PFSK-1 (cell line): ENCODE data around the gene NDOR1.

Source experiments
- FOXP2 ChIP-seq: optimal IDR thresholded peaks from 2 replicates; pipeline ENCODE3; 2011; ENCODE audit warnings: borderline replicate concordance, control low read depth, inconsistent platforms; ENCODE audit not compliant: insufficient read depth; ENCODE audit errors: extremely low read length, extremely low read depth
- POLR2AphosphoS5 ChIP-seq: IDR thresholded peaks from 2 replicates; pipeline ENCODE4 v1.6.1; 2012; ENCODE audit warnings: low read depth, mild to moderate bottlenecking, control low read depth, low read length, moderate library complexity
- SIN3A ChIP-seq: IDR thresholded peaks from 2 replicates; pipeline ENCODE4 v1.6.1; 2012; ENCODE audit warnings: mild to moderate bottlenecking, low read length, moderate library complexity, borderline replicate concordance; ENCODE audit not compliant: insufficient read depth
- TAF1 ChIP-seq: IDR thresholded peaks from 2 replicates; pipeline ENCODE4 v1.6.1; 2012; ENCODE audit warnings: low read length, control low read depth, borderline replicate concordance; ENCODE audit not compliant: insufficient read depth
- TF ChIP-seq, protein P1 (sequence below), 2 experiments: IDR thresholded peaks; 2 replicates each; pipeline versions ENCODE4 v1.6.1 to v1.8.0; 2011 to 2012; ENCODE audit warnings: low read depth in 2 of 2, low read length in 2 of 2, control low read depth in 1 of 2, inconsistent platforms in 1 of 2, mild to moderate bottlenecking in 1 of 2, moderate library complexity in 1 of 2; ENCODE audit not compliant: insufficient read depth in 1 of 2

NDOR1 gene

DNA sequence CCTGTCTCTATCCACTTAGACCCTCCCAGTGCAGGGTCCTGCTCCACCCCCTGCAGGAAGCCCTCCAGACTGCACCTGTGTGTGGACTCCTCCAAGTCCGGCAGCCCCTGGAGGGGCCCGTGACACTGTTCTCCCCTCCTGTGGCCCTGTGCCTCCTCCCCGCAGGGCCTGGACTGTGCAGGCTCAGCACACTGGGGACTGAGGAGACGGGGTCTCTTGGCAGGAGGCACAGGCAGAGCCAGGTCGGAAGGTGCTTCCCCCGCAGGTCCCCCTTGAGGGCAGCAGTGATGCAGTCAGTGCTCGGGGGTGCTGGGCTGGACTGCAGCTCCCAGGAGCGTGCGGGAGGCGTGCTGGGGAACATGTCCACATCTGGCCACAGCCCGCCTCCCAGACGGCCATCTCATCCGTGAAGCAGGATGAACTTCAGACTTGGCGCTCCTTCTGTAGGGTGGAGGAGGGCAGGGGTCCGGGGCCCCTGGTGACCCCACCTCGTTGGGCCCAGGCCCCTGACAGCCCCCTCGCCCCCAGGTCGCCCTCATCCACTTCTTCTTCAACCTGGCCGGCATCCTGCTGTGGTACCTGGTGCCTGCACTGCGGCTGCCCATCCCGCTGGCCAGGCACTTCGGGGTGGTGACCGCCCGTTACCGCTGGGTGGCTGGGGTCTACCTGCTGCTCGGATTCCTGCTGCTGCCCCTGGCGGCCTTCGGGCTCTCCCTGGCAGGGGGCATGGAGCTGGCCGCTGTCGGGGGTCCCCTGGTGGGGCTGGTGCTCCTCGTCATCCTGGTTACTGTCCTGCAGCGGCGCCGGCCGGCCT lies 30.1 kb downstream of the NDOR1 start:
- TF ChIP-seq POLR2AphosphoS5 (no peak), TAF1 (no peak), FOXP2 (no peak), SIN3A (no peak)
- TF ChIP-seq, protein P1, sequence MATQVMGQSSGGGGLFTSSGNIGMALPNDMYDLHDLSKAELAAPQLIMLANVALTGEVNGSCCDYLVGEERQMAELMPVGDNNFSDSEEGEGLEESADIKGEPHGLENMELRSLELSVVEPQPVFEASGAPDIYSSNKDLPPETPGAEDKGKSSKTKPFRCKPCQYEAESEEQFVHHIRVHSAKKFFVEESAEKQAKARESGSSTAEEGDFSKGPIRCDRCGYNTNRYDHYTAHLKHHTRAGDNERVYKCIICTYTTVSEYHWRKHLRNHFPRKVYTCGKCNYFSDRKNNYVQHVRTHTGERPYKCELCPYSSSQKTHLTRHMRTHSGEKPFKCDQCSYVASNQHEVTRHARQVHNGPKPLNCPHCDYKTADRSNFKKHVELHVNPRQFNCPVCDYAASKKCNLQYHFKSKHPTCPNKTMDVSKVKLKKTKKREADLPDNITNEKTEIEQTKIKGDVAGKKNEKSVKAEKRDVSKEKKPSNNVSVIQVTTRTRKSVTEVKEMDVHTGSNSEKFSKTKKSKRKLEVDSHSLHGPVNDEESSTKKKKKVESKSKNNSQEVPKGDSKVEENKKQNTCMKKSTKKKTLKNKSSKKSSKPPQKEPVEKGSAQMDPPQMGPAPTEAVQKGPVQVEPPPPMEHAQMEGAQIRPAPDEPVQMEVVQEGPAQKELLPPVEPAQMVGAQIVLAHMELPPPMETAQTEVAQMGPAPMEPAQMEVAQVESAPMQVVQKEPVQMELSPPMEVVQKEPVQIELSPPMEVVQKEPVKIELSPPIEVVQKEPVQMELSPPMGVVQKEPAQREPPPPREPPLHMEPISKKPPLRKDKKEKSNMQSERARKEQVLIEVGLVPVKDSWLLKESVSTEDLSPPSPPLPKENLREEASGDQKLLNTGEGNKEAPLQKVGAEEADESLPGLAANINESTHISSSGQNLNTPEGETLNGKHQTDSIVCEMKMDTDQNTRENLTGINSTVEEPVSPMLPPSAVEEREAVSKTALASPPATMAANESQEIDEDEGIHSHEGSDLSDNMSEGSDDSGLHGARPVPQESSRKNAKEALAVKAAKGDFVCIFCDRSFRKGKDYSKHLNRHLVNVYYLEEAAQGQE (IDR thresholded peaks at IDR 0.05; ENCODE audit: insufficient read depth in 1 of 2, low read depth in 2 of 2, low read length in 2 of 2) = no peak

DNA sequence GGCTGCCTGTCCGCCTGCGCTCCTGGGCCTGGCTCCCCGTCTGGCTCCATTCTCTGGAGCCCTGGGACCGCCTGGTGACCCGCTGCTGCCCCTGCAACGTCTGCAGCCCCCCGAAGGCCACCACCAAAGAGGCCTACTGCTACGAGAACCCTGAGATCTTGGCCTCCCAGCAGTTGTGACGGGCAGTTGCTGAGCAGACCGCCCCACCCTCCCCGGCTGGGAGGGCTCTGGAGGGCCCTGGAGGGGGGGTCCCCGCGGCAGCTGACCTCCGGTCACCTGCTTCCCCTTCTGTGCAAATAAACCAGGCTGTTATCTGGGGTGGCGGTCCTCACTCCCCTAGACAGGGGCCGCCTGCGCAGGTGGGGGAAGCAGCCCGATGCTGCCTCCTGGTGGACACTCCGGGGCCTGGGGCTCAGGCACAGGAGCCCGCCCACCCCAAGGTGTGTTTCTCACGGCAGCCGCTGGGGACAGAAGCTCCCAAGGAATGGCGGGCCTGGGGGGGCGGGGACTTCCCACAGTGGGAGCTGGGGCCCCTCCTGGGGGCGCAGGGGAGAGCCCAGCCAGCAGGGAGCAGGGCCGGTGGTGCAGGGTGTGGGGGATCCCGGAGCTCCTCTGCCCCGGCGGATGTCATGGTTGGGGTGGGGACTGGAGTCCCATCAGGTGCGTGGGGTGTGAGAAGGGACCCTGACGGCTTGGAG lies 30.9 kb downstream of the NDOR1 start:
- TF ChIP-seq POLR2AphosphoS5 (no peak), SIN3A (no peak), TAF1 (no peak), FOXP2 (no peak)
- TF ChIP-seq, protein P1 (IDR thresholded peaks at IDR 0.05; ENCODE audit: insufficient read depth in 1 of 2, low read depth in 2 of 2, low read length in 2 of 2) = no peak

DNA sequence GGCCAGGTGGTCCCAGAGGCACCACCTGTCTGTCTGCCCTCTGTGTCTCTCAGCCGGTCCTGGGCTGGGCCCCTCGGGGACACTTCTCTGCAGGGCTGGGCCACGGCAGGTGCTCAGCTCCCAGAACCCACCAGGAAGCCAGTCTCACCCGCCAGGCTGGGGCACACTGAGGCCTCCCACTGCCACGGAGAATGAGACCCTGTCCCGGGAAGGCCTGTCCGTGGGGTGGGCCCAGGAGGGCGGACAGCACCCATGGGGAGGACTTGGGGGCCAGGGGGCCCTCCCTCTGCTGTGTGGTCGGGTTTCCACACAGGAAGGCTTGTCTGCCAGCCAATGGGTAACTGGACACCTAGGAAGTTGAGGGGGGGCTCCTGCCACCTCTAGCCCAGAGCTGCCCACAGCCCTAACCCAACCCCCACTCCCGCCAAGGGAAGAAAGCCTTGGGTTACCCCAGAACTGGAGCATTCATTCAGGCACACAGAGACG lies 31.5 kb downstream of the NDOR1 start:
- TF ChIP-seq, protein P1 (IDR thresholded peaks at IDR 0.05; ENCODE audit: insufficient read depth in 1 of 2, low read depth in 2 of 2, low read length in 2 of 2) = no peak
- TF ChIP-seq TAF1 (no peak), POLR2AphosphoS5 (no peak), FOXP2 (no peak), SIN3A (no peak)

DNA sequence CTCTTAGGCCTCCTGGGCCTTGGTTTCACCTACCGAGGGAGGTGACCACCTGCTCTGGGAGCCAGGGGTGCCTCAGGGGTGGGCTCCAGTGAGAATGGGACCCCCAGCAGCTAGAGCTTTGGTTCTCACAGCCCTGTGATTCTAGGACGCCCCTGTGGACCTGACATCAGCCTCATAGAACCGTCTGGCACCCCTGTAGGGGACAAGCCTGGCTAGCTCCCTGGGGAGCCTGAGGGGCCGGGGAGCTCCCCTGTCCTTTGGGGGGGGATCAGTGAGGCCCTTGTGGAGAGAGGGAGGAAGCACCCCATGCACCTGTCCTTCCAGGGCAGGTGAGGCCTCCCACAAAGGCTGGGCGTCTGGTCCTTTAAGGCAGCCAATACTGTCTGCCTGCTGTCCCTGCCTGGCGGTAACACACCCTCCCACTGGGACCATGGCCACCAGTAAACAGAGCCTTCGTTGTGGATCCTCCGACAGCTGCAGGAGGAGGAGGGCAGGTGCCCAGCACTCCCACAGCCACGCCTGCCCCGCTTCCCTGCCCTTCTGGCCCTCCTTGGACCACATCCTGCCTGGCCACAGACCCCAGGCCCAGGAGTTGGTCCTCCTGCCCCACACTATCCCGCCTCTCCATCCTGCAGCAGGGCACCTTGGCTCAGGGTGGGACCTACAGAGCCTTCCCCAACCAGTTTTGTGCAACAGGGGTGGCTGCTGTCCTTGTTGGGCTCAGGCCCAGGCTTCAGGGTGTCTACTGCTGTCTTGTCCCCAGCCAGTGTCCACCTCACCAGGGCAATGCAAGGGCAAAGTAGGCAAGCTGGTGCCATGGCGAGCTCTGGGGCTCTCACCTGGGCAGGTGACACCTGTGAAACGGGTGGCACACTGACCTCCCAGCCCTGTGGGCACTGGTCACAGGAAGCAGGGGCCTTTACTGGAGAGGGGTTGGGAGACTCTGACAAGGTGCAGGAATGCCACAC lies 32.5 kb downstream of the NDOR1 start:
- TF ChIP-seq SIN3A (no peak), POLR2AphosphoS5 (no peak), TAF1 (no peak), FOXP2 (no peak)
- TF ChIP-seq, protein P1 (IDR thresholded peaks at IDR 0.05; ENCODE audit: insufficient read depth in 1 of 2, low read depth in 2 of 2, low read length in 2 of 2) = no peak
